ENCODE data around the gene WDR74. TPM values are rescaled to one million over a fixed set of nuclear protein-coding genes. Genes with fewer than 3 reads are reported as not detected.

WDR74 gene
- polyA plus RNA-seq, 1 donor, result 33.1 TPM

DNA sequence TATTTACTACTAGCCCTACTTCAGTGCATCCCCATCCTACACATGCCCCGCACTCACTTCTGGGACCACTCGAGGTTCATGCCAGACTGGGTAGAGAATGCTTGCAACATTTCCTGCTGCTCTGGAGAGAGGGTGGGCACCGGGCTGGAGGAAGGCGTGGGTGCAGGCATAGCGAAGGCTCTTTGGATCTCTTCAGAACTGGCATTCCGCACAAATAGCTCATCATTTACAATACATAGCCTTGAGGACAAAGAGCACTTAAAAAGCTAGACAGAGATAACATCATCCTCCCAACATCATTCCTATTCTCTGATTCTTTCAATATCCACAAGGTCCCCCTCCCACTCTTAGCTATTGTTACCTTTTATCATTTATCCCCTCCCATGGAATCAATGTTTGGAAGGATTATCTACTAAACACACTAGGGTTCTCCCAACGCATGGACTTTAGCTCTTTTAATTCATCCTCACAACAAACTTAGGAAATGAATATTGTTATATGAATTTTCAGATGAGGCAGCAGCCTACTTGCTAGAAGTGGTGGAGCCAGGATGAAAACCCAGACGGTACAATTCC, 45.1 kb downstream of the WDR74 start:
- no peak for DNase-seq (ENCODE audit: low read depth)

DNA sequence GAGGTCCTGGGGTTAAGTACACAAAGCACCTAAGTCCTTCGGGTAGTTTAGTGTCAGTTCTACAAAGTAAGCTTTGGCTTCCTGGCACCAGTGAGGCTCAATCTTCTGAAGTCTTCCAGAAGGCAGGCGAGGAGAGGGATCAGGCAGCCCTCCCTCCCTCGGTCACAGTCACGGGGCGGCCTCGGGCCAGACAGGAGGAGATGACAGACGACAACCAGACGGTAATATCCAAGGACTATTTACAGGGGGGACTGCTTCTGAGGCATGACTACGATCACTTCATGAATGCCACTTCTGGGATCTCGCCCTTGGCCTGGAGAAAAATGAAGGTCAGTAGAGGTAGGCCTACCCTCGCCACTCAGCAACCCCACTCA, 47.2 kb downstream of the WDR74 start:
- DNase-seq (ENCODE audit: low read depth), result no peak

GRCh38 chr11:62791501-62792201, 47.7 kb downstream of the WDR74 start, which contains the start of gene TMEM223:
Gene TMEM223 (minus strand): TSS chr11:62792006. CDS start chr11:62791994, 12 bp downstream.
- DNase-seq (ENCODE audit: low read depth), result no peak

GRCh38 chr11:62789576-62789975, 49.8 kb downstream of the WDR74 start:
- DNase-seq (ENCODE audit: low read depth), result no peak

DNA sequence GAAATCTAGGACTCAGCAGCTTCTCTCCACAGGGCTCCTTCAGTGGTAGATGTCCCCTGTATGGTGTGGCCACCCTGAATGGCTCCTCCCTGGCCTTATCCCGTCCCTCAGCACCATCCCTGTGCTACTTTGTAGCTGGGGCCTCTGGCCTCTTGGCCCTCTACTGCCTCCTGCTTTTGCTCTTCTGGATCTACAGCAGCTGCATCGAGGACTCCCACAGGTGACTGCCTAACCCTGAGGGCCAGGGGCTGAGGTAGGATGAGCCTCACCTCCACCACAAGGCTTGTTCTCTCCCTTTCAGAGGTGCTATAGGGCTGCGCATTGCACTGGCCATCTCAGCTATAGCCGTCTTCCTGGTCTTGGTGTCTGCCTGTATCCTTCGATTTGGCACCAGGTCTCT, 50.4 kb downstream of the WDR74 start:
- no peak for DNase-seq (ENCODE audit: low read depth)

DNA sequence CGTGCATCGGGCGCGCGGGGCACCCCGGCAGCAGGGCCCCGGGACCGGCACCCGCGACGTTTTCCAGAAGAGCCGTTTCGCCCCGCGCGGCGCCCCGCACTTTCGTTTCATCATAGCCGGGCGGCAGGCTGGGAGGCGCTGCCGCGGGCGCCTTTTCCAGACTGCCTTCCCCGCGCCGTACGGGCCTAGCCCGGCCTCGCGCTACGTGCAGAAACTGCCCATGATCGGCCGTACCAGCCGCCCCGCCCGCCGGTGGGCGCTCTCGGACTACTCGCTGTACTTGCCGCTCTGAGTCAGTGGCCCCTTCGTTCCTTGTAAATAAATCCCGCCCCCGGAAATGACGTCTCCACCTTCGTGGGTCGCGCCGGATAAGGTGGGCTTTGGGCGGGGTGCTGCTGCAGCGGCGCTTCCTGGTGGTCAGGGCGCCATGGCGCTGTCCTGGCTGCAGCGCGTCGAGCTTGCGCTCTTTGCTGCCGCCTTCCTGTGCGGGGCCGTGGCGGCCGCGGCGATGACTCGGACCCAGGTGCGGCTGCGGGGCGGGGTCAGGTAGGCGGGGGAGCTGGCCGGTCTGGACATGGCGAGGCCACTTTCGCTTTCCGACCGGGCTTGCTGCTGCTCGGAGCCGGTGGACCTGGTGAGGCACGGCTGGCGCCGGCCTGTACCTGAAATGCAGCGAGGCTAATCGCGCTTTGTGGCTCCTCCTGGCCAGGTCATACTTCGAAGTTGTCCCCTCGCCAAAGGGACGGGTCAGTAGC, 52.2 kb downstream of the WDR74 start, which contains the start of gene TMEM179B:
Gene TMEM179B (plus strand): TSS at position 398 of the 755 bp plus-strand sequence. CDS start 30 bp downstream, at position 428.
- peak; percentile 94 for DNase-seq (ENCODE audit: low read depth)

DNA sequence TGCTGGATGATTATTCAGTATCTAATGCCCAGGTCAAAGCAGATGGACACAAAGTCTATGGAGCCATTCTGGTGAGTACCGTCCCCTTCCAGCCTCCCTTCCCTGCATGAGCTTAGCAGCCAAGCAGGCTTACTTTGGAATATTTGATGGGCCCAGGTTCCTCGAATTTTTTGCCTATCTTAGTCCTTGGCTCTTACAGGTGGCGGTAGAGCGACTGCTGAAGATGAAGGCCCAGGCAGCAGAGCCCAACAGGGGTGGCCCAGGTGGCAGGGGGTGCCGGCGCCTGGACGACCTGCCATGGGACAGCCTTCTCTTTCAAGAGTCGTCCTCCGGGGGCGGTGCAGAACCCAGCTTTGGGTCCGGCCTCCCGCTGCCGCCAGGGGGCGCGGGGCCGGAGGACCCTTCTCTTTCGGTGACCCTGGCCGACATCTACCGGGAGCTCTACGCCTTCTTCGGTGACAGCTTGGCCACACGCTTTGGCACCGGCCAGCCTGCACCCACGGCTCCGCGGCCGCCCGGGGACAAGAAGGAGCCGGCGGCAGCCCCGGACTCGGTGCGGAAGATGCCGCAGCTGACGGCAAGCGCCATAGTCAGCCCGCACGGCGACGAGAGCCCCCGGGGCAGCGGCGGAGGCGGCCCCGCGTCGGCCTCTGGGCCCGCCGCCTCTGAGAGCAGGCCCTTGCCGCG, 52.9 kb downstream of the WDR74 start:
- DNase-seq (ENCODE audit: low read depth), result peak; percentile 60

Other genes with a start within 250 kb of the WDR74 start
- 11.2 TPM for gene TUT1, start 248.1 kb downstream of the WDR74 start, polyA plus RNA-seq (ENCODE audit: insufficient read length)
- 38.7 TPM for gene MTA2, start 237.7 kb downstream of the WDR74 start, polyA plus RNA-seq (ENCODE audit: insufficient read length)
- 15.3 TPM for gene EML3, start 226.8 kb downstream of the WDR74 start, polyA plus RNA-seq (ENCODE audit: insufficient read length)
- gene ROM1, start 226.3 kb downstream of the WDR74 start, polyA plus RNA-seq (ENCODE audit: insufficient read length), result 1.4 TPM
- 21.9 TPM for gene B3GAT3, start 217.6 kb downstream of the WDR74 start, polyA plus RNA-seq (ENCODE audit: insufficient read length)
- gene GANAB, start 193.0 kb downstream of the WDR74 start, polyA plus RNA-seq (ENCODE audit: insufficient read length), result 142 TPM
- 10.9 TPM for gene INTS5, start 186.3 kb downstream of the WDR74 start, polyA plus RNA-seq (ENCODE audit: insufficient read length)
- 29.4 TPM for gene C11orf98, start 174.4 kb downstream of the WDR74 start, polyA plus RNA-seq (ENCODE audit: insufficient read length)
- gene CSKMT, start 174.3 kb downstream of the WDR74 start, polyA plus RNA-seq (ENCODE audit: insufficient read length), result 2.8 TPM
- 5.5 TPM for gene UQCC3, start 167.9 kb downstream of the WDR74 start, polyA plus RNA-seq (ENCODE audit: insufficient read length)
- gene LBHD1, start 167.3 kb downstream of the WDR74 start, polyA plus RNA-seq (ENCODE audit: insufficient read length), result 5.8 TPM
- gene UBXN1, start 160.5 kb downstream of the WDR74 start, polyA plus RNA-seq (ENCODE audit: insufficient read length), result 145 TPM
- gene LRRN4CL, start 150.1 kb downstream of the WDR74 start, polyA plus RNA-seq (ENCODE audit: insufficient read length), result 18.8 TPM
- 16.5 TPM for gene BSCL2, start 132.2 kb downstream of the WDR74 start, polyA plus RNA-seq (ENCODE audit: insufficient read length)
- 0.68 TPM for gene GNG3, start 131.9 kb downstream of the WDR74 start, polyA plus RNA-seq (ENCODE audit: insufficient read length)
- gene HNRNPUL2, start 112.1 kb downstream of the WDR74 start, polyA plus RNA-seq (ENCODE audit: insufficient read length), result 41.3 TPM
- 28.2 TPM for gene TTC9C, start 111.1 kb downstream of the WDR74 start, polyA plus RNA-seq (ENCODE audit: insufficient read length)
- gene ZBTB3, start 85.4 kb downstream of the WDR74 start, polyA plus RNA-seq (ENCODE audit: insufficient read length), result 4.1 TPM
- gene POLR2G, start 78.0 kb downstream of the WDR74 start, polyA plus RNA-seq (ENCODE audit: insufficient read length), result 83.2 TPM
- gene TAF6L, start 68.2 kb downstream of the WDR74 start, polyA plus RNA-seq (ENCODE audit: insufficient read length), result 17.0 TPM
- gene TMEM179B, start 52.2 kb downstream of the WDR74 start, polyA plus RNA-seq (ENCODE audit: insufficient read length), result 27.2 TPM
- 15.5 TPM for gene TMEM223, start 47.6 kb downstream of the WDR74 start, polyA plus RNA-seq (ENCODE audit: insufficient read length)
- gene NXF1, start 34.1 kb downstream of the WDR74 start, polyA plus RNA-seq (ENCODE audit: insufficient read length), result 64.5 TPM
- gene STX5, start 7.5 kb downstream of the WDR74 start, polyA plus RNA-seq (ENCODE audit: insufficient read length), result 32.0 TPM
- gene TEX54, start 6.7 kb downstream of the WDR74 start, polyA plus RNA-seq (ENCODE audit: insufficient read length), result not detected
- gene SLC3A2, start 41.3 kb upstream of the WDR74 start, polyA plus RNA-seq (ENCODE audit: insufficient read length), result 29.9 TPM
- 0.09 TPM for gene CHRM1, start 81.8 kb upstream of the WDR74 start, polyA plus RNA-seq (ENCODE audit: insufficient read length)
- gene SLC22A6, start 145.4 kb upstream of the WDR74 start, polyA plus RNA-seq (ENCODE audit: insufficient read length), result not detected
- gene SLC22A8, start 176.3 kb upstream of the WDR74 start, polyA plus RNA-seq (ENCODE audit: insufficient read length), result not detected

Data from forelimb muscle (tissue), 1 donor.